A673 (cell line): ENCODE data around the gene PEX14. TPM values are rescaled to one million over a fixed set of nuclear protein-coding genes. Genes with fewer than 3 reads are reported as not detected.

ENCODE experiments used
- BruUV-seq: library from RNA; stranded (reverse); fragments of 400-500 nt; replicated peaks from 2 replicates; lab custom pipeline; 2021; lab: Mats Ljungman, UMichigan
- CTCF ChIA-PET: fragments of 300-600 bp; sonication (Branson Sonifier 250); formaldehyde crosslinking; loops from one replicate; lab custom pipeline; 2022; ENCODE audit warnings: antibody characterized with exemption; lab: Charles Lee
- POLR2A ChIA-PET: fragments of 300-600 bp; sonication (Branson Sonifier 250); formaldehyde crosslinking; loops from one replicate; lab custom pipeline; 2022; ENCODE audit warnings: antibody characterized with exemption; ENCODE audit not compliant: low non-redundant PET; lab: Charles Lee
- DNase-seq: peaks from one replicate; pipeline ENCODE4 v3.0.0-alpha.2; 2015; ENCODE audit warnings: low spot score
- H3K27ac ChIP-seq: fragments of 200-600 bp; sonication (generic); 2 replicates; pipeline ENCODE4 v1.5.1; 2016; ENCODE audit warnings: mixed run types, low read depth, mild to moderate bottlenecking, mixed read lengths, antibody characterized with exemption, low read length; ENCODE audit not compliant: poor library complexity, severe bottlenecking
- H3K27me3 ChIP-seq: fragments of 200-600 bp; sonication (generic); replicated peaks from 2 replicates; pipeline ENCODE4 v1.6.1; 2017; ENCODE audit warnings: mixed run types, low read depth, mild to moderate bottlenecking, mixed read lengths, antibody characterized with exemption, low read length; ENCODE audit not compliant: insufficient read depth, poor library complexity
- H3K36me3 ChIP-seq: fragments of 200-600 bp; sonication (generic); 2 replicates; pipeline ENCODE4 v1.6.1; 2016; ENCODE audit warnings: mixed run types, mild to moderate bottlenecking, mixed read lengths, antibody characterized with exemption, low read length; ENCODE audit not compliant: insufficient read depth, poor library complexity, severe bottlenecking
- H3K4me1 ChIP-seq: fragments of 200-600 bp; sonication (generic); 2 replicates; pipeline ENCODE4 v1.6.1; 2017; ENCODE audit warnings: mixed run types, mild to moderate bottlenecking, mixed read lengths, antibody characterized with exemption, low read length; ENCODE audit not compliant: insufficient read depth, poor library complexity, severe bottlenecking
- H3K4me3 ChIP-seq: fragments of 200-600 bp; sonication (generic); 2 replicates; pipeline ENCODE4 v1.5.1; 2016; ENCODE audit warnings: low read depth, mixed run types, mild to moderate bottlenecking, mixed read lengths, low read length; ENCODE audit not compliant: poor library complexity, severe bottlenecking
- H3K9me3 ChIP-seq: fragments of 200-600 bp; sonication (generic); 2 replicates; pipeline ENCODE4 v1.6.1; 2016; ENCODE audit warnings: mixed run types, low read depth, mild to moderate bottlenecking, mixed read lengths, antibody characterized with exemption, low read length; ENCODE audit not compliant: poor library complexity, severe bottlenecking
- CTCF ChIP-seq: fragments of 300-800, 200-600 bp; sonication (generic); conservative IDR thresholded peaks from 2 replicates; pipeline ENCODE4 v1.5.1; 2017; ENCODE audit warnings: low read depth, mild to moderate bottlenecking, antibody characterized with exemption, low read length, moderate library complexity, mixed read lengths
- EZH2 ChIP-seq: fragments of 200-600 bp; sonication (generic); IDR thresholded peaks from 2 replicates; pipeline ENCODE4 v1.6.1; 2017; ENCODE audit warnings: borderline replicate concordance, low read depth, mild to moderate bottlenecking, mixed read lengths, antibody characterized with exemption, low read length; ENCODE audit not compliant: poor library complexity, severe bottlenecking
- intact Hi-C: fragments of 100-400 bp; cut with micrococcal nuclease; formaldehyde crosslinking; loops from one replicate; pipeline ENCODE4 v1.10.0; 2022; ENCODE audit not compliant: unreplicated experiment
- total RNA-seq: library from RNA; stranded (reverse); gene quantifications from 2 replicates; pipeline ENCODE4 v1.2.3, GENCODE V29; 2021

The PEX14 gene
- total RNA-seq, 1 experiment from 2014 or later, result 26.8 TPM

DNA sequence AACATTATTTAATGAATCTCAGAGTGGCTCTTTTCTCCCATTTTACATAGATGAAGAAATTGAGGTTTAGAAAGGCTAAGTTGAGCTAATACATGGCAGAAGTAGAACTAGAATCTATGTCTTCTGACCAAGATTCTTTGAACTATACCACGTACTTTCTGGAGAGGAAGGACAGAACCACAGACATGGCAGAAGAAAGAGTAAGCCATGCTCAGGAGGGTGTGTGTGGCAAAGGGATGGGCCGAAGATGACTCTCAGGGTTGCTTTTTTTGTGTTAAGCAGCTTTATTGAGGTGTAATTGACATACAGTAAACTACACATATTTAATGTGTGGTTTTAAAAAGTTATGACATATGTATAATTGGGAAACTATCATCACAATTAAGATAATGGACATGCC, 69.5 kb downstream of the PEX14 start:
- Histone ChIP-seq H3K36me3 (no peaks in the 10 kb centered on the region), H3K4me1 (peaks cover 15% of the 10 kb centered on the region), H3K4me3 (no peak overlapping the region), H3K27ac (no peak overlapping the region), H3K27me3 (no peaks in the 10 kb centered on the region), H3K9me3 (no peaks in the 10 kb centered on the region)
- intact Hi-C loops, result no loop called here
- ChIA-PET POLR2A (no interaction called here), CTCF (no interaction called here)
- TF ChIP-seq CTCF (no peak), EZH2 (no peak)
- BruUV-seq, result no TSS peak
- no peak for DNase-seq

GRCh38 chr1:10546896-10547295, 72.1 kb downstream of the PEX14 start:
- ChIA-PET POLR2A (no interaction called here), CTCF (no interaction called here)
- Histone ChIP-seq H3K36me3 (no peaks in the 10 kb centered on the region), H3K4me3 (no peak overlapping the region), H3K9me3 (no peaks in the 10 kb centered on the region), H3K27me3 (no peaks in the 10 kb centered on the region), H3K4me1 (no peaks in the 10 kb centered on the region), H3K27ac (no peak overlapping the region)
- no peak for TF ChIP-seq CTCF
- no peak for TF ChIP-seq EZH2
- intact Hi-C loops, result no loop called here
- no TSS peak for BruUV-seq
- DNase-seq, result no peak

- intact Hi-C loops, result no loop called here
- peaks cover 10% of the 10 kb centered on the region for H3K4me1 ChIP-seq
- no peaks in the 10 kb centered on the region for H3K27me3 ChIP-seq
- no TSS peak for BruUV-seq
- TF ChIP-seq EZH2 (no peak), CTCF (no peak)
- H3K36me3 ChIP-seq, result no peaks in the 10 kb centered on the region
- H3K27ac ChIP-seq, result no peak overlapping the region
- no peaks in the 10 kb centered on the region for H3K9me3 ChIP-seq
- no peak for DNase-seq
- POLR2A ChIA-PET, result no interaction called here
- H3K4me3 ChIP-seq, result no peak overlapping the region
- CTCF ChIA-PET, result no interaction called here
These were observed 75.3 kb downstream of the PEX14 start for GRCh38 chr1:10549904-10550664.
